GM19239 (cell line): ENCODE results near the gene CEP164.
"Not testable (repeated sequence)": the region's sequence is repeated elsewhere in the genome, so short reads cannot be mapped to it uniquely, and the experiment has no call there.

Experiments used
- DNase-seq: peaks from one replicate; pipeline ENCODE4 v3.0.0; 2011; ENCODE audit warnings: low spot score; ENCODE audit not compliant: insufficient read length
- FAIRE-seq: peaks from 2 replicates; lab custom pipeline; 2011; peaks lifted over from hg19 to GRCh38; lab: Jason Lieb, UNC

The CEP164 gene

GRCh38 chr11:117435326-117435725 lies 107.7 kb downstream of the CEP164 start:
- peak; percentile 52 for DNase-seq
- FAIRE-seq = peak; percentile 68

GRCh38 chr11:117437041-117437790 lies 109.6 kb downstream of the CEP164 start:
- no peak for FAIRE-seq
- no peak for DNase-seq

DNA sequence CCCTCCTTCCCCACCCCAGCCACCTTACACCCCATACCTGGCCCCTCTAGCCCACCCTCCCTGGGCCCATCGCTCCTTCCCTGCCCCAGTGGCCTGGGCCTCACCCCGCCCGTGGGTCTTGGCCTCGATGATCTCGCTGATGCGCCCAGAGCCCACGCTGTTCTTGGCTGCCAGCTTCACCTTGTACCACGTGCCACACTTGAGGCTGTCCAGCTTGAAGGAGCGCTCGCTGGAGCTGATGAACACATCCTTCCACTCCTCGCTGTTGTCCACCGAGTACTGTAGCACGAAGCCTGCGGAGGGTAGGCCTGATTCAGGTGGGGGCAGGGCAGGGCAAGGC lies 110.1 kb downstream of the CEP164 start:
- FAIRE-seq (no peak), DNase-seq (no peak)

GRCh38 chr11:117438371-117439000 lies 110.8 kb downstream of the CEP164 start:
- DNase-seq (no peak), FAIRE-seq (no peak)

GRCh38 chr11:117439256-117439655 lies 111.6 kb downstream of the CEP164 start:
- no peak for FAIRE-seq
- DNase-seq = no peak

GRCh38 chr11:117440258-117440657 lies 112.6 kb downstream of the CEP164 start:
- DNase-seq = no peak
- no peak for FAIRE-seq

DNA sequence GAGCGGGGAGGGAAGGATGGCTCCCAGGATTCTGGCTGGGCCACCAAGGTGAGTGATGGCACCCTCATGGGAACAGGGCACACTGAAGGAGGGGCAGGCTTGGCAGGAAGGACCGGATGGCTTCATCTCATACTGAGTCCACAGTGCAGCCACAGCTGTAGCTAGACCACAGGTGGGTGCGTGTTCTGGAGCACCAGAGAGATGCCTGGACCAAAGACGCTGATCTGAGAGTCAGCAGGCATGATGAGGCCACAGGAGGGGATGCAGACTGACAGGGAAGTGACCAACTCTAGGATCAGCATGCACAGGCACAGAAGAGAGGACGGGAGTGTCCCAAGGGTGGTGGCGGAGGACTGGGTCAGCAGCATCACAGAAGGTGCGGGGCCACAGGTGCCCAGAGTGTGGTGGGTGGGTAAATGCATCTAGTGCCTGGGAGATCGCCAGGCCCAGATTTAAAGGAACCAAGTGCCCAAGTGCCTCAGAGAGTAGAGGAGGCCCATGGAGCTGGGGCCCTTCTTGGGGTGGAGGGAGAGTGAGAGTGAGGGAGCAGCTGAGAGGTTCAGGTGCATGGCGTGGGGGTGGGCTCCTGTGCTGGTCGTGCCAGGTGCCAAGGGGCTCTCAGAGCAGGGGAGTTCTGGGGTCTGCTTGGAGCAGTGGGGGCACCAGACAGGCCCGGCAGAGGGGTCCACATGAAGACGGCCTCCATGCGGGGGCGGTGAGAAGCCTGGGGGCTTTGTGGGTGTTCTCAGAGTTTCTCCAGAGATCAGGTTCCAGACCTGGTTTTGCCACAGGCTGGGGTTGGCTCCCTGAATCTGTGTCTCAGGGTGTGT lies 113.7 kb downstream of the CEP164 start:
- no peak for FAIRE-seq

DNA sequence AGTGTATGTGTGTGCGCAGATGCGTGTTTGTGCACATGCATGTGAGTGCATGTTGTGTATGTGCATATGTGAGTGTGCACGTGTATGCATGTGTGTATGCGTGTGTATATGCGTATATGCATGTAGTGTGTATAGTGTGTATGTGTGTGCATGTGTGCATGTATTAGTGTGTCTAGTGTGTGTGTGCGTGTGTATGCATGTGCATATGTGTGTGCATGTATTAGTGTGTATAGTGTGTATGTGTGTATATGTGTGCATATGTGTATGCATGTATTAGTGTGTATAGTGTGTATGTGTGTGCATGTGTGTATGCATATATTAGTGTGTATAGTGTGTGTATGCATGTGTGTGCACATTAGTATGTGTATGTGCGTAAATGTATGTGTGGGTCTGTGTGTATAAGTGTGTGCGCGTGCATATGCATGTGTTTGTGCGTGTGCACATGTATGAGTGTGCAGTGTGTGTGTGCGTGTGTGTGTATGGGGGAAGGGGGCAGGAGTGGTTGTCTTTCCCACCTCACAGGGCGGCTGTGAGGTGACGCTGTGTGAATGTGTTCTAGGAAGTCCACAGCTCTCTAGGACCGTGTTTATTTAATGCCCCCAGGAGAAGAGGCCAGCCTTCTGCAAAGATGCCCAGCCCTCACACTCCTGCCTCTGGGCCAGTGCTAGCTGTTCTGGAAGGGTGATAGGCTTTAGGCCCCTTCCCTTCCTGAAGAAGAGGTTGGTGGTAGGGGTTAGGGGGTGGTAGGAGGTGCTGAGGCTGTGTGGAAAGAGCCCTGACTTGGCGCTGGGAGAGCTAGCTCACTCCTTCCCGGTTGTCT lies 114.6 kb downstream of the CEP164 start:
- FAIRE-seq = no peak

More for the DNA sequence above, 113.7 kb downstream of the CEP164 start:
- no peak for DNase-seq

GRCh38 chr11:117442869-117443239 lies 115.2 kb downstream of the CEP164 start:
- no peak for DNase-seq
- FAIRE-seq = no peak

More for the DNA sequence above, 114.6 kb downstream of the CEP164 start:
- no peak for DNase-seq

DNA sequence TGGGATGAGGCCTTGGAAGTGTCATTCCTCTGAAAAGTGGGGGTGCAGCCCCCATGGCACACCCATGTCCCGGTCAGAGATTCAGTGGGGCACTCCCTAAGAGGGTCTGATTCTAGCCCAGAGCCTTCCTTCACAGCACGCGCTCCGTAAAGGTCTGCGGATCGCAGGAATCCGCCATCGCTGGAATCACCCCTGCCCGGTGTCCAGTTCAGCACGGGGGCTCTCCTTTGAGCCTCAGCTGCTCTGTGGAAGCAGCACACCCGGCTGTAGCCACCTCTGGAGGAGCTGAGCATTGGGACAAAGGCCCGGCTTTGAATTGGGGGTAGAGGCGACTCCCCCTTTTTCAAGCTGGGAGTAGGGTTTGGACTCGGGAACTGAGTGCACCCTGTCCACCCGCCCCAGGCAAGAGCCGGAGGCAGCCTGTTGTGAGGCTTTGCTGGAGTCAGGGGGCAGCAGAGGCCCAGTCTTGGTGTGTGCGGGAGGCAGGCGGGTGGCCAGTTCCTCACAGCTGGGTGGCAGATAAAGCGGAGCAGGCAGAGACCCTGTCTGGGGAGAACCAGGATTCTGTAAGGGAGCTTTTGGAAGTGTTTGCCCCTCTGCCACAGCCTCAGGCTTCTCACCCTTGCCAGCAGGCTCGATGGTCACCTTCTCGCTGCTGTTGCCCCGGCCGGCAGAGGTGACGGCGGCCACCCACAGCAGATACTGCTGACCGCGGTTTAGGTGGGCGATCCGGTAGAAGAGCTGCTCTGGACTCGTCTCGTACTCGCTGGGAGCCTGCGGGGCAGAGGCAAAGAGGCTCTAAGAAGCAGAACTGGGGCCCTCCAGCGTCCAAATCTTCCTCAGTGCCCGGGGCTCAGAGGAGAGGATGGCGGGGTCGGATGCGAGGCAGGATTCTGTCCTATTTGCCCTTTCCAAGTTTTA lies 115.9 kb downstream of the CEP164 start:
- no peak for FAIRE-seq
- DNase-seq = no peak

DNA sequence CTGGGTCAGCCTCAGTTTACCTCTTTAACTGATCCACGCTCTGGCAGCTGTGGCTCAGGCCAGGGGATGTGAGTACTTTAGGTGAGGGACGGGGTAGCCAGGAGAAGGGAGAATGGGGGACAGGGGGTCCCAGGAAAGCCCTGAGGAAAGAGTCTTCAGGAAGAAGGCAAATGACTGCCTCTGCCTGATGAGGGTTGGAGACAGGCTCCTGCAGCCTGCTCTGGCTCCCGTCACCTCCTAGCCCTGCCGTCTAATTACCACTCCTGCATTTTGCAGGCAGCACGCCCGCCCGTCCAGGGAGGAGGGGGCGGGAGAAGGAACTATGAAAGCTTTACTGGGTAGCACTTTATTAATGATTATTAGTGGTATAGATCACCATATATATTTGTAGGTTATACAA lies 116.6 kb downstream of the CEP164 start:
- FAIRE-seq (no peak), DNase-seq (no peak)

DNA sequence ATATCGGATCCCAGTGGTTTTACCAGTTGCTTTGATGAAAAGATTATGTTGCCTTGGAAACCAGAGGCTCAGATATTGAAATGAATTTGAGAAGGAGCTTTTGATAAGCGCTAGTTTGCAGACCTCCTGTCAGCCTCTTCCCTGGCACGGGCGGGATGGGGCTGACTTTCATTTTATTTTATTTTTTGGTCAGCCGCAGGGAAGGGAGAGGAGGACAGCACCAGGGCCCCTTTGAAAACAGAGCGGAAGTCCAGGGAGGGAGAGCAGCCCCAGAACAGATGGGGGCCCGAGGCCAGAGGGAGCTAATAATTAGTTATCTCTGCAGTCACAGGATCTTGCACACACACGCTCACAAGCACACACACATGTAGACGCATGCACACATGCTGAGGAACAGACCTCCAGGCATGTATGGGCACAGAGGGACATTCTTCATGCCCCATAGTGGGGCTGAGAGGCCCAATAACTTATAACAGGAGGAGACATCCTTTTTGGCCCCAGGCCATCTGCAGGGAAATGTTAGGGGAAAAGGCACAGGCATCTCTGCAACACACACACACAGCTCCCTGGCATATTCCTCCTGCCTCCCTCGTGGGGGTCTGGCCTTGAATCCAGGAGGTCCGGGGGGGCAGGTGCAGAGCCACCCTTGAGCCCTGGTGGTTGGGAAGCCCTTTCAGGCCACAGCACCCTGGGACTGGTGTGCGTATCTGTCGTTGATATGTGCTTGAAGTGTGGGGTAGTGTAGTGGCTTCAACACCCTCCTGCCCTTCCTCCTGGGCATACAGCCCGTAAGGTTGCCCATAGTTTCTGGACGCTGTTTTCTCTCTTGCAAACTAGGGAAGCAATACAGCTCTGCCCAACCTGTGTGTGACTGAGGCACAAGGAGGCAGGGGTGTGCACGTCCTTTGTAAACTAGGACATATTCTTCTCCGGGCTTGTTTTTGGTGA lies 117.3 kb downstream of the CEP164 start:
- DNase-seq (no peak), FAIRE-seq (no peak)

DNA sequence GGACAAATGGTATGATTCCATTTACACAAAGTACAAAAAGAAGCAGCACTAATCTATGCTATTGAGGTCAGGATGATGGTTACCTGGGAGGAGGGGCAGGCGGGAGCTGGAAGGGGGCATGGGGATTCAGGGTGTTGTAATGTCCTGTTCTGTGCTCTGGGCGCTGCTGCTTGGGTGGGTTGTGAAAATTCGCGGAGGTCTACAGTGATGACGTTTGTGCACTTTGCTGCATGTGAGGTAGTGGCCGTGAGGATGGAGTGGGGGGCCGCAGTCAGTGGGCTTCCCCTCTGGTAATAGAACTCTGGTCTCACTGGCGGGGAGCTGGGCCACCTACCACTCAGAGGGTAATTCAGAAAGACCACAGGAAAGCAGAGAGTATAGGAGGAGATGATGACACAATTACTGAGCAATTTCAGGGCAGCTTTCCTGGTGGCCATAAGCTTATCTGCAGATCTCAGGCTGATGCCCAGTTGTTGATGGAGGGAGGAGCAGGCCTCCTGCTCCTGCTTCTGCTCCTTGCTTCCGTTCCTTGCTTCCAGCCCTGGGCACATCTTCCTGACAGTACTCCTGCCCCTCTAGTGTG lies 121.5 kb downstream of the CEP164 start:
- FAIRE-seq (no peak), DNase-seq (no peak)

GRCh38 chr11:117453886-117454563 lies 126.4 kb downstream of the CEP164 start:
- DNase-seq = no peak
- FAIRE-seq = no peak

DNA sequence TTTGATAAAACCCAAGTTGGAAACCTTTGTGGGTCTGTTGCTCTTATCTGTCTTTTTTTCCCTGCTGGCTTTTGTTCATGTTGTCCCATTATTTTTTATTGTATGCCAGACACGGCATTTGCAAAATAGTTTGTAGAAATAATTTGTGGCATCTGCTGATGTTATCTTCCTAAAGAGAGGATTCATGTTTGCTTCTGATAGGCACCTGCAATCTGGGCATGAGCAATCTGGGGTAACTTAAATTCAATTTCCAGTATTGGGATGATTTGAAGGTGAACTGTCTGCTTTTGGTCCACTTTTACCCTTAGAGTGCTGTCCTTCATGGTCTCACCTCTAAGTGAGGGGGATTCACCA lies 126.9 kb downstream of the CEP164 start:
- DNase-seq = no peak
- no peak for FAIRE-seq

GRCh38 chr11:117456027-117456720 lies 128.5 kb downstream of the CEP164 start:
- peak; percentile 72 for FAIRE-seq
- DNase-seq = peak; percentile 42

- FAIRE-seq, DNase-seq: not testable (repeated sequence)
These were observed 129.0 kb downstream of the CEP164 start for GRCh38 chr11:117456721-117457029.
